ENCODE measurements around the gene GSE1. TPM values are rescaled to one million over a fixed set of nuclear protein-coding genes. Genes with fewer than 3 reads are reported as not detected.
A peak's percentile ranks its signal among the peaks of the same experiment; 100 is the strongest.

The GSE1 gene
- total and polyA plus RNA-seq, 2 of the 13 experiments (the other 11 are each of a cell fraction or from before 2014, with no cell fraction given): 16.1 to 31.2 TPM

DNA sequence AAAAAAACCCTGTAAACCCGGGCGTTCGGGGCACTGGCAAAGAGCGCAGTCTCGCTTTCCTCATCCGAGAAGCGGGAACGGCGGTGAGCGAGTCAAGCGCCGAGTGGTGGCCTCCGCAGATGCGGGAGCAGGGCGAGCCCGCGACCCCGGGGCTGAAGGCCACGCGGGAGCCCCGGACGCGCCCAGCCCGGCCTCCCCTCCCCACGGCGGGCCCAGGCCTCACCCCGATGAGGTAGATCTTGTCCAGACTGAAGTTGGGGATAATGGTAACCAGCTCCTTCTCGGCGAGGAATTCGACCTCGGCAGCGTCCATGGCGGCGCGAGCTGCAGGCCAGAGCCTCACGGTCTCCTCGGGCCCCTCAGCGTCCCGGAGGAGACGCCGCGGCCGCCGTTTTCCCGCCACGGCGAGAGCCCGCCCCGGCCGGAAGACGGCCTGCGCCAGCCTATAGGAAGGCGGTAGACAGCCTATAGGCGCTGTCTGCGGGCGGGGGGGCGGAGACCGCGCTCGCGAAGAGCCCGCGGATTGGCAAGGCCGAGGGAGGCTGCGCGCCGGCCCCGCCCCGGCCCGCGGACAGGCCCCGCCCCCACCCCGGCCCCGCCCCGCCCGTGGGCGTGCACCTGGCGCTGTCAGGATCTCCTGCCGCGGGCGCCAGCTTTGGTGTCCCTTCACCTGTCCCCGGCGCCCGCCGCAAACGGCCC is 75.6 kb downstream of the GSE1 start, which contains the start of gene GINS2 (continued):
- TF ChIP-seq ZNF382 (CRISPR knock-in tag; IDR thresholded peaks at IDR 0.05; ENCODE audit: borderline replicate concordance) (no peak), KLF13 (CRISPR knock-in tag; IDR thresholded peaks at IDR 0.05) (peak; percentile 88; the same call in 1 of the 2 replicates), SATB2 (CRISPR knock-in tag; IDR thresholded peaks at IDR 0.05) (no peak), UBTF (CRISPR knock-in tag; IDR thresholded peaks at IDR 0.05) (peak; percentile 62), MAFG (CRISPR knock-in tag; IDR thresholded peaks at IDR 0.05) (peak; percentile 42; the same call in 1 of the 2 replicates), HINFP (CRISPR knock-in tag; IDR thresholded peaks at IDR 0.05; ENCODE audit: low read depth) (peak; percentile 82), EZH2 (conservative IDR thresholded peaks at IDR 0.05; ENCODE audit: low read depth, low read length) (no peak), SALL2 (CRISPR knock-in tag; IDR thresholded peaks at IDR 0.05) (no peak), ZNF354B (CRISPR knock-in tag; IDR thresholded peaks at IDR 0.05) (no peak), HDAC1 (CRISPR knock-in tag; IDR thresholded peaks at IDR 0.05) (peak; percentile 89), ZNF781 (CRISPR knock-in tag; IDR thresholded peaks at IDR 0.05; ENCODE audit: borderline replicate concordance, not compliant biosample characterization) (peak; percentile 44), PHF21A (CRISPR knock-in tag; IDR thresholded peaks at IDR 0.05) (no peak; the same call in 1 of the 2 replicates), NCOA2 (CRISPR knock-in tag; IDR thresholded peaks at IDR 0.05) (peak; percentile 26; the same call in 1 of the 2 replicates), NFATC3 (CRISPR knock-in tag; IDR thresholded peaks at IDR 0.05) (peak; percentile 50; the same call in 1 of the 2 replicates), U2AF2 (IDR thresholded peaks at IDR 0.05; ENCODE audit: low read depth, low read length) (no peak), CREBL2 (CRISPR knock-in tag; IDR thresholded peaks at IDR 0.05; ENCODE audit: borderline replicate concordance) (no peak; the same call in 1 of the 2 replicates), NR0B2 (CRISPR knock-in tag; IDR thresholded peaks at IDR 0.05) (peak; percentile 90; the same call in 1 of the 2 replicates)
- TF ChIP-seq, protein P1, sequence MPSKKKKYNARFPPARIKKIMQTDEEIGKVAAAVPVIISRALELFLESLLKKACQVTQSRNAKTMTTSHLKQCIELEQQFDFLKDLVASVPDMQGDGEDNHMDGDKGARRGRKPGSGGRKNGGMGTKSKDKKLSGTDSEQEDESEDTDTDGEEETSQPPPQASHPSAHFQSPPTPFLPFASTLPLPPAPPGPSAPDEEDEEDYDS (CRISPR knock-in tag; IDR thresholded peaks at IDR 0.05): peak; percentile 66
- TF ChIP-seq, protein P2, sequence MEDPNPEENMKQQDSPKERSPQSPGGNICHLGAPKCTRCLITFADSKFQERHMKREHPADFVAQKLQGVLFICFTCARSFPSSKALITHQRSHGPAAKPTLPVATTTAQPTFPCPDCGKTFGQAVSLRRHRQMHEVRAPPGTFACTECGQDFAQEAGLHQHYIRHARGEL (CRISPR knock-in tag; IDR thresholded peaks at IDR 0.05): no peak
- TF ChIP-seq, protein P3, sequence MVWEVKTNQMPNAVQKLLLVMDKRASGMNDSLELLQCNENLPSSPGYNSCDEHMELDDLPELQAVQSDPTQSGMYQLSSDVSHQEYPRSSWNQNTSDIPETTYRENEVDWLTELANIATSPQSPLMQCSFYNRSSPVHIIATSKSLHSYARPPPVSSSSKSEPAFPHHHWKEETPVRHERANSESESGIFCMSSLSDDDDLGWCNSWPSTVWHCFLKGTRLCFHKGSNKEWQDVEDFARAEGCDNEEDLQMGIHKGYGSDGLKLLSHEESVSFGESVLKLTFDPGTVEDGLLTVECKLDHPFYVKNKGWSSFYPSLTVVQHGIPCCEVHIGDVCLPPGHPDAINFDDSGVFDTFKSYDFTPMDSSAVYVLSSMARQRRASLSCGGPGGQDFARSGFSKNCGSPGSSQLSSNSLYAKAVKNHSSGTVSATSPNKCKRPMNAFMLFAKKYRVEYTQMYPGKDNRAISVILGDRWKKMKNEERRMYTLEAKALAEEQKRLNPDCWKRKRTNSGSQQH (CRISPR knock-in tag; IDR thresholded peaks at IDR 0.05; ENCODE audit: low read depth): 0 out of 2 replicates have a peak, but pooled peaks have one; percentile 14
- TF ChIP-seq, protein P4, sequence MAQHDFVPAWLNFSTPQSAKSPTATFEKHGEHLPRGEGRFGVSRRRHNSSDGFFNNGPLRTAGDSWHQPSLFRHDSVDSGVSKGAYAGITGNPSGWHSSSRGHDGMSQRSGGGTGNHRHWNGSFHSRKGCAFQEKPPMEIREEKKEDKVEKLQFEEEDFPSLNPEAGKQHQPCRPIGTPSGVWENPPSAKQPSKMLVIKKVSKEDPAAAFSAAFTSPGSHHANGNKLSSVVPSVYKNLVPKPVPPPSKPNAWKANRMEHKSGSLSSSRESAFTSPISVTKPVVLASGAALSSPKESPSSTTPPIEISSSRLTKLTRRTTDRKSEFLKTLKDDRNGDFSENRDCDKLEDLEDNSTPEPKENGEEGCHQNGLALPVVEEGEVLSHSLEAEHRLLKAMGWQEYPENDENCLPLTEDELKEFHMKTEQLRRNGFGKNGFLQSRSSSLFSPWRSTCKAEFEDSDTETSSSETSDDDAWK (CRISPR knock-in tag; IDR thresholded peaks at IDR 0.05): no peak
